Keratinocyte (primary cell): Measurements from ENCODE around the gene MED15. TPM values are rescaled to one million over a fixed set of nuclear protein-coding genes. Genes with fewer than 3 reads are reported as not detected.

Experiments
- DNase-seq: peaks from one replicate; pipeline ENCODE4 v3.0.0-alpha.2; 2011; ENCODE audit warnings: low read depth, missing footprints, low spot score
- FAIRE-seq: peaks from 2 replicates; lab custom pipeline; 2011; peaks lifted over from hg19 to GRCh38; lab: Jason Lieb, UNC
- H2AFZ ChIP-seq: 2 replicates; pipeline ENCODE4 v1.6.0; 2012; ENCODE audit warnings: low read length, control low read depth, inconsistent platforms; ENCODE audit not compliant: control insufficient read depth
- H3K27ac ChIP-seq: 2 replicates; pipeline ENCODE4 v1.5.1; 2011; ENCODE audit warnings: low read length; ENCODE audit not compliant: control insufficient read depth, insufficient read depth
- H3K27me3 ChIP-seq: 3 replicates; pipeline ENCODE4 v1.6.0; 2011; ENCODE audit warnings: low read length; ENCODE audit not compliant: control insufficient read depth, insufficient read depth; ENCODE audit errors: extremely low read depth
- H3K36me3 ChIP-seq, 2 experiments: 2 replicates in 1 of 2; 3 replicates in 1 of 2; pipeline ENCODE4 v1.5.1; 2011; ENCODE audit warnings: low read length in 2 of 2, mild to moderate bottlenecking in 1 of 2; ENCODE audit not compliant: control insufficient read depth in 2 of 2, insufficient read depth in 2 of 2; ENCODE audit errors: extremely low read depth in 1 of 2
- H3K4me1 ChIP-seq: 3 replicates; pipeline ENCODE4 v1.5.1; 2011; ENCODE audit warnings: low read length; ENCODE audit not compliant: control insufficient read depth, insufficient read depth; ENCODE audit errors: extremely low read depth
- H3K4me2 ChIP-seq: 3 replicates; pipeline ENCODE4 v1.6.0; 2011; ENCODE audit warnings: low read depth, low read length; ENCODE audit not compliant: control insufficient read depth, insufficient read depth; ENCODE audit errors: extremely low read depth
- H3K4me3 ChIP-seq, 3 experiments: fragments of 200-600 bp in 1 of 3; sonication (generic) in 1 of 3; 2 replicates in 2 of 3; 3 replicates in 1 of 3; pipeline ENCODE4 v1.5.1; 2011 to 2016; ENCODE audit warnings: low read length in 3 of 3, mild to moderate bottlenecking in 3 of 3, control low read depth in 2 of 3, inconsistent platforms in 1 of 3, low read depth in 1 of 3, mixed read lengths in 1 of 3, mixed run types in 1 of 3, moderate library complexity in 1 of 3; ENCODE audit not compliant: control insufficient read depth in 2 of 3, insufficient read depth in 2 of 3; ENCODE audit errors: extremely low read depth in 1 of 3
- H3K79me2 ChIP-seq: 2 replicates; pipeline ENCODE4 v1.6.0; 2012; ENCODE audit warnings: low read length; ENCODE audit not compliant: control insufficient read depth, insufficient read depth
- H3K9ac ChIP-seq: 3 replicates; pipeline ENCODE4 v1.6.0; 2011; ENCODE audit warnings: low read length; ENCODE audit not compliant: control insufficient read depth, insufficient read depth; ENCODE audit errors: extremely low read depth
- H3K9me1 ChIP-seq: 3 replicates; pipeline ENCODE4 v1.6.0; 2011; ENCODE audit warnings: low read length; ENCODE audit not compliant: control insufficient read depth, insufficient read depth; ENCODE audit errors: extremely low read depth
- H3K9me3 ChIP-seq: 2 replicates; pipeline ENCODE4 v1.5.1; 2012; ENCODE audit warnings: low read depth, low read length; ENCODE audit not compliant: control insufficient read depth
- H4K20me1 ChIP-seq: 3 replicates; pipeline ENCODE4 v1.6.0; 2011; ENCODE audit warnings: low read length; ENCODE audit not compliant: control insufficient read depth, insufficient read depth; ENCODE audit errors: extremely low read depth
- EZH2 ChIP-seq: IDR thresholded peaks from one replicate; pipeline ENCODE4 v1.6.1; 2012; ENCODE audit warnings: inconsistent platforms, mild to moderate bottlenecking, low read length, moderate library complexity
- dilution Hi-C: fragments of 300-500 bp; cut with MboI; formaldehyde crosslinking; loops from one replicate; pipeline ENCODE4 v1.7.0; 2020; ENCODE audit warnings: low sequenced_read_pairs; ENCODE audit not compliant: extremely low pct_ligation_motif_present
- polyA plus RNA-seq, 5 experiments: library from polyadenylated mRNA; depleted of rRNA in 3 of 5; stranded (reverse) in 3 of 5; stranded (forward) in 1 of 5; unstranded in 1 of 5; fragments of >200 nt; gene quantifications; 1 replicate in 1 of 5; 2 replicates in 3 of 5; 3 replicates in 1 of 5; pipeline versions ENCODE4 v1.2.1 to v1.2.3, GENCODE V29; 2011 to 2012; ENCODE audit warnings: missing spikeins in 2 of 5, low read depth in 1 of 5, low replicate concordance in 1 of 5
- TF ChIP-seq, protein P1 (sequence below), 3 experiments: IDR thresholded peaks in 1 of 3; conservative IDR thresholded peaks in 1 of 3; optimal IDR thresholded peaks in 1 of 3; 2 replicates in 2 of 3; 3 replicates in 1 of 3; pipeline versions ENCODE3 to v1.5.1; 2011; ENCODE audit warnings: low read length in 3 of 3, mild to moderate bottlenecking in 3 of 3, moderate library complexity in 2 of 3, control low read depth in 1 of 3, inconsistent platforms in 1 of 3; ENCODE audit not compliant: insufficient read depth in 2 of 3; ENCODE audit errors: extremely low read depth in 1 of 3

Gene MED15
- polyA plus RNA-seq, 1 donor (not counting 4 experiments of a cell fraction or from before 2014, with no cell fraction given): 24.9 TPM

DNA sequence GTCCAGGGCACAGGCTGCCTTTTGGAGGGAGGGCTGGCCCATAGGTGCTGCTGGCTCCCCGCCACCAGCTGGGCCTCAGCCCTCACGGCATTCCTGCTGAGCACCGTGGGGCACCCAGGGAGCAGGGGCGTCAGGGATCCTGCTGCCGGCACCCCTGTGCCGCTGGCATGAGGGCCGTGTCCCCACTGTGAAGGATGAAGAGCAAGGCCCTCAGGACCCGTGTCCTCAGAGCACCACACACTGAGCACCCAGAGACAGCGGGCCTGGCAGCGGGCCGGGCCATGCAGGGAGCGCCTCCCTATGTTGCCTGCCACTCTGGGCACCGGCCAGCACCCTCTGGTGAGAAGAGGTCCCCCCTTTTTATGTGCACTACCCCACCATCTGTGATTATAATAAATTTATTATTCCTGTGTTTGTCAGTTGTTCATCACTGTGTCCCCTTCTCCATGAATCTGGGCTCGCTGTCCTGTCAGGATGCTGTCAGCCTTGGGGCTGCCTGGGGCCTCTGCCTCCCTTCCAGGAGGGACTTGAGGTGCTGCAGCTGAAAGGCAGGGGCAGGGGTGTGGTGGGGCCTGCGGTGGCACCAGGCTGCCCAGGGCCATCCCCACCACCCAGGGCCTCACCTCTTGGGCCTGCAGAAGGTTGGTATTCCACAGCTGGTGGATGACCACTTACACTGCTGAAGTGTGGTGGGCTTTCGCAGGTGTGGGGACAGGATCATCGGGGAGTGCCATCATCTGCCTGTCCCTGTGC is 80.0 kb downstream of the MED15 start:
- H3K4me3 ChIP-seq: no peak overlapping the region
- peaks cover 2% of the 10 kb centered on the region for H3K79me2 ChIP-seq
- H3K27ac ChIP-seq: no peak overlapping the region
- peaks cover 48% of the 10 kb centered on the region for H3K4me1 ChIP-seq
- H3K9me1 ChIP-seq: peaks cover 2% of the 10 kb centered on the region
- H4K20me1 ChIP-seq: peaks cover 2% of the 10 kb centered on the region
- TF ChIP-seq, protein P1, sequence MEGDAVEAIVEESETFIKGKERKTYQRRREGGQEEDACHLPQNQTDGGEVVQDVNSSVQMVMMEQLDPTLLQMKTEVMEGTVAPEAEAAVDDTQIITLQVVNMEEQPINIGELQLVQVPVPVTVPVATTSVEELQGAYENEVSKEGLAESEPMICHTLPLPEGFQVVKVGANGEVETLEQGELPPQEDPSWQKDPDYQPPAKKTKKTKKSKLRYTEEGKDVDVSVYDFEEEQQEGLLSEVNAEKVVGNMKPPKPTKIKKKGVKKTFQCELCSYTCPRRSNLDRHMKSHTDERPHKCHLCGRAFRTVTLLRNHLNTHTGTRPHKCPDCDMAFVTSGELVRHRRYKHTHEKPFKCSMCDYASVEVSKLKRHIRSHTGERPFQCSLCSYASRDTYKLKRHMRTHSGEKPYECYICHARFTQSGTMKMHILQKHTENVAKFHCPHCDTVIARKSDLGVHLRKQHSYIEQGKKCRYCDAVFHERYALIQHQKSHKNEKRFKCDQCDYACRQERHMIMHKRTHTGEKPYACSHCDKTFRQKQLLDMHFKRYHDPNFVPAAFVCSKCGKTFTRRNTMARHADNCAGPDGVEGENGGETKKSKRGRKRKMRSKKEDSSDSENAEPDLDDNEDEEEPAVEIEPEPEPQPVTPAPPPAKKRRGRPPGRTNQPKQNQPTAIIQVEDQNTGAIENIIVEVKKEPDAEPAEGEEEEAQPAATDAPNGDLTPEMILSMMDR (optimal IDR thresholded peaks at IDR 0.05 in 1 of 3, IDR thresholded peaks at IDR 0.05 in 1 of 3, conservative IDR thresholded peaks at IDR 0.05 in 1 of 3; ENCODE audit: extremely low read depth in 1 of 3, insufficient read depth in 2 of 3, low read length in 3 of 3): no peak
- TF ChIP-seq EZH2: no peak
- H3K27me3 ChIP-seq: no peaks in the 10 kb centered on the region
- FAIRE-seq: no peak
- H3K9ac ChIP-seq: no peak overlapping the region
- DNase-seq: no peak
- H3K4me2 ChIP-seq: no peak overlapping the region
- H3K9me3 ChIP-seq: no peaks in the 10 kb centered on the region
- no peak overlapping the region for H2AFZ ChIP-seq
- H3K36me3 ChIP-seq: peaks cover 42 to 45% of the 10 kb centered on the region in 2 experiments
- dilution Hi-C loops: no loop called here

DNA sequence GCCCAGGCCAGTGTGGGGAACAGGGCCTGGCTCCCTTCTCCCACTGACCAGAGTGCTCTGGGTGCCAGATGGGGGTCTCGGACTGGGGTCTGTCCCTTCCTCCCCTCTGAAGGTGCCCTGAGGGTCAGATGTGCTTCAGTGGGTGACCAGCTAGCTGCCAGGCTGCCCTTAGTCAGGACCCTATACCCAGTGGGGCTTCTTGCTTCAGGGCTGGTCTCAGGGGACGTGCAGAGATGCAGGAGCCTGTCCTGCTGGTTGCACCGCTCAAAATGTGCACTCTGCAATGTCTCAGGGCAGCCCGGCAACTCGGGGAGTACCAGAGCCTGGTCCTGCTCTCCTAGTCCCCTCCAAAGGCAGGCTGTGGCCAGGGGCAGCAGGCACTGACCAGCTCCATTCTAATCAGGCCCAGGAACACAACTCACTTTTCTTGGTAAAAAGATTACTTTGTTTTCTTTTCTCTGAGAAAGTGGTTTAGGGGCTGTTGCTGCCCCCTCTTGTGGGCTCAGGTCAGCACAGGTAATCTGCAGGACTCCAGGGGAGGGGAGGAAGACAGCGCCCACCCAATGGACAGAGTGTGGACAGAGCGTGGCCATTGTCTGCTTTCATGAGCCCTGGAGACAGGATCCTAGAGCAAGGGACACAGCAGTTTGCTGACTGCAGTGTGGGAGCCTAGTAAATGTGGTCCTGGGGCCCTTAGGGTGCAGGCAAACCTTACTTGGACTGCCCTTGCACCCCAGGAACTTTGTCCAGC is 80.9 kb downstream of the MED15 start:
- H3K4me1 ChIP-seq: peaks cover 48% of the 10 kb centered on the region
- H3K27me3 ChIP-seq: no peaks in the 10 kb centered on the region
- H3K27ac ChIP-seq: no peak overlapping the region
- H3K9me1 ChIP-seq: peaks cover 2% of the 10 kb centered on the region
- TF ChIP-seq, protein P1 (optimal IDR thresholded peaks at IDR 0.05 in 1 of 3, IDR thresholded peaks at IDR 0.05 in 1 of 3, conservative IDR thresholded peaks at IDR 0.05 in 1 of 3; ENCODE audit: extremely low read depth in 1 of 3, insufficient read depth in 2 of 3, low read length in 3 of 3): no peak
- TF ChIP-seq EZH2: no peak
- dilution Hi-C loops: no loop called here
- no peaks in the 10 kb centered on the region for H3K9me3 ChIP-seq
- H3K4me2 ChIP-seq: no peak overlapping the region
- peaks cover 2% of the 10 kb centered on the region for H3K79me2 ChIP-seq
- no peak for FAIRE-seq
- H3K9ac ChIP-seq: no peak overlapping the region
- peaks cover 35 to 41% of the 10 kb centered on the region in 2 experiments for H3K36me3 ChIP-seq
- no peak overlapping the region for H3K4me3 ChIP-seq
- no peak overlapping the region for H2AFZ ChIP-seq
- no peak for DNase-seq
- peaks cover 2% of the 10 kb centered on the region for H4K20me1 ChIP-seq
